Right atrium auricular region (tissue), 2 donors: Measurements from ENCODE around the gene BCCIP. TPM values are rescaled to one million over a fixed set of nuclear protein-coding genes. Genes with fewer than 3 reads are reported as not detected.

ENCODE experiments used
- DNase-seq: peaks from one replicate; pipeline ENCODE4 v3.0.0-alpha.2; 2019; ENCODE audit warnings: low spot score
- H3K27ac ChIP-seq, 2 donors: fragments of 200-600 bp; sonication (generic); 1 replicate in 1 of 2; 2 replicates in 1 of 2; pipeline ENCODE4 v1.5.1; 2016 to 2019
- H3K27me3 ChIP-seq, 2 donors: fragments of 200-600 bp; sonication (generic); one replicate each; pipeline versions ENCODE4 v1.5.1 to v1.6.0; 2017 to 2019
- H3K36me3 ChIP-seq: fragments of 200-600 bp; sonication (generic); one replicate; pipeline ENCODE4 v1.5.1; 2016
- H3K4me1 ChIP-seq, 2 donors: fragments of 200-600 bp; sonication (generic); one replicate each; pipeline versions ENCODE4 v1.5.1 to v1.6.0; 2017 to 2019
- H3K4me3 ChIP-seq, 2 donors: fragments of 200-600 bp; sonication (generic); 1 replicate in 1 of 2; 2 replicates in 1 of 2; pipeline ENCODE4 v1.5.1; 2017 to 2019; ENCODE audit warnings: mild to moderate bottlenecking in 1 of 2, moderate library complexity in 1 of 2
- H3K9me3 ChIP-seq, 2 donors: fragments of 200-600 bp; sonication (generic); one replicate each; pipeline ENCODE4 v1.5.1; 2019
- total RNA-seq, 2 donors: library from RNA; depleted of rRNA; stranded (reverse); fragments of >200 nt; gene quantifications; one replicate each; pipeline ENCODE4 v1.1.0, GENCODE V29; 2016
- TF ChIP-seq, protein P1 (sequence below), 2 donors: fragments of 200-600 bp; sonication (generic); IDR thresholded peaks; one replicate each; pipeline ENCODE4 v1.5.1; 2019; ENCODE audit warnings: antibody characterized with exemption in 2 of 2

Gene BCCIP
- total RNA-seq, 2 donors from 2014 or later, result 34.1 to 37.3 TPM

DNA sequence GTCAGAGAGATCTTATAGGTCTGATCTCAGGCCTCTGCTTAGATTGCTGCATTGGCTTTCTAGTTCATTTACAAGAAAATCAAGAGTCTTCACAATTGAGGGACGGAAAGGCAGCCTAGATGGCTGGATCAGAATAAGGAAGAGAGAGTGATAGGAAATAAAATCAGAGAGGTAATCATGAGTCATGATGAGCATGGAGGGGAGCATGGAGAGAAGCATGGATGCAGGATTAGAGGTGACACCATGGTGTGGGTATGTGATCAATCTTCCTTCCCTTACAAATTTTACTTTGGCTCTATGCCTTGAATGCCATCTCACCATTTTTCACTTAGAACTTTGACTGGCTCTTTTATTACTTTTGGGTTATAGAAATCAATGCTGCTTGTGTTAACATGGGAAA lies 1.4 kb downstream of the BCCIP start:
- Histone ChIP-seq H3K9me3 (no peaks in the 10 kb centered on the region), H3K4me1 (peaks cover 0 to 32% of the 10 kb centered on the region in 2 donors), H3K36me3 (peaks cover 37% of the 10 kb centered on the region), H3K27ac (no peak overlapping the region), H3K4me3 (peak overlapping the region; percentile 85 to 98), H3K27me3 (no peaks in the 10 kb centered on the region)
- no peak for DNase-seq
- TF ChIP-seq, protein P1, sequence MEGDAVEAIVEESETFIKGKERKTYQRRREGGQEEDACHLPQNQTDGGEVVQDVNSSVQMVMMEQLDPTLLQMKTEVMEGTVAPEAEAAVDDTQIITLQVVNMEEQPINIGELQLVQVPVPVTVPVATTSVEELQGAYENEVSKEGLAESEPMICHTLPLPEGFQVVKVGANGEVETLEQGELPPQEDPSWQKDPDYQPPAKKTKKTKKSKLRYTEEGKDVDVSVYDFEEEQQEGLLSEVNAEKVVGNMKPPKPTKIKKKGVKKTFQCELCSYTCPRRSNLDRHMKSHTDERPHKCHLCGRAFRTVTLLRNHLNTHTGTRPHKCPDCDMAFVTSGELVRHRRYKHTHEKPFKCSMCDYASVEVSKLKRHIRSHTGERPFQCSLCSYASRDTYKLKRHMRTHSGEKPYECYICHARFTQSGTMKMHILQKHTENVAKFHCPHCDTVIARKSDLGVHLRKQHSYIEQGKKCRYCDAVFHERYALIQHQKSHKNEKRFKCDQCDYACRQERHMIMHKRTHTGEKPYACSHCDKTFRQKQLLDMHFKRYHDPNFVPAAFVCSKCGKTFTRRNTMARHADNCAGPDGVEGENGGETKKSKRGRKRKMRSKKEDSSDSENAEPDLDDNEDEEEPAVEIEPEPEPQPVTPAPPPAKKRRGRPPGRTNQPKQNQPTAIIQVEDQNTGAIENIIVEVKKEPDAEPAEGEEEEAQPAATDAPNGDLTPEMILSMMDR (IDR thresholded peaks at IDR 0.05), result no peak

DNA sequence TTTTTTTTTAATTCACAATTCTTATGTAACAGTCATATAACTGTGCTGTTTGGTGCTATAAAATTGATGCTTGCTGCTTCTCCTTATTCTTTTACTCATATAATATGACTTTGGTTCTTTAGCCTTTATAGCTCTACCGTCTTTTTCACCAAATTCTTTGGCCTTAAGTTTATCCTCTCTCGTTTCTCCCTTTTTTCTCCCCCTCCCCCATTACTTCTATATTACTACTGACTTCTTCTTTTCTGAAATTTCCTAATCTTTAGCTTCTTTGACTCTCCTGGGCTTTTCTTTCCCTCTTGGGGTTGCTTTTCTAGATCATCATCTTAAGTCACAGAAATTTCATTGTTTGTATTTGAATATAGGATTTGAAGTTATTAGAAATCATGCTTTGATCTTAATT lies 3.8 kb downstream of the BCCIP start:
- Histone ChIP-seq H3K27me3 (no peaks in the 10 kb centered on the region), H3K4me3 (no peak overlapping the region), H3K4me1 (peaks cover 0 to 25% of the 10 kb centered on the region in 2 donors), H3K36me3 (peaks cover 61% of the 10 kb centered on the region), H3K27ac (no peak overlapping the region), H3K9me3 (no peaks in the 10 kb centered on the region)
- TF ChIP-seq, protein P1 (IDR thresholded peaks at IDR 0.05), result no peak
- DNase-seq, result no peak

DNA sequence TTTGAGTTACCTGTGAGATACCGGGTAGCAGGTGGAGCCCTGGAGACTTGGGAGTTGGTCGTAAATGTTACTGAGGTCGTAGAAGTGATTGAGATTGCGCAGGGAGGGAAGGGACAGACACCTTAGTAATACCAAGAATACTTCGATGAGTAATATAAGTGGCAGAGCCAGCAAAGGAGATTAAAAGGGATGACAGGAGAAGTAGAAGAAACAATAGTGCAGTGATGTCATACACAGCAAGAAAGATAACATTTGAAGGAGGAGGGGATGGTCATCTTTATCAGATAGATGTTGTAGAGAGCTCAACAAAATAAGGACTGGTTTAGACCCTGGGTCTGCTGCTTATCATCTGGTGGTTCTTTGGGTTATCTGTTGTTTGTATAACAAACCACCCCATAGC lies 5.0 kb downstream of the BCCIP start:
- Histone ChIP-seq H3K9me3 (no peaks in the 10 kb centered on the region), H3K4me1 (peaks cover 0 to 21% of the 10 kb centered on the region in 2 donors), H3K27ac (no peak overlapping the region), H3K4me3 (no peak overlapping the region), H3K27me3 (no peaks in the 10 kb centered on the region), H3K36me3 (peaks cover 73% of the 10 kb centered on the region)
- DNase-seq, result no peak
- TF ChIP-seq, protein P1 (IDR thresholded peaks at IDR 0.05), result no peak

DNA sequence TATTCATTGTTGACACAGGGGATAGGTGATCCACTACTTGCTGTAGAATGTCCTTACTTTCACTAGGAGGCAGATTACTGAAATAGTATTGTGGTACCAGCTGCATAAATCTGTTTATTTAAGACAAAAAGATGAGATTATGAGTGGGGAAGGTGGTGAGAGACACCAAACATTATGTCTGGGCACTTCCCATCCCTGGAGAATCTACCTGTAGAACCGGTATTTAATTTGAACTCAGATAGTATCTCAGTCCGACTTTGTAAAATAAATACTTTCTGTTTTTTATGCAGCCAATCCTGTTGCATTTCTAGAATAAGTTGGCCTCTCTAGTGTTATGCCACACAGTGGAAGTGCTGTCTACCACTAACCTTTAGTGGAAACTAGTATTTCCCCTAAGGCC lies 13.4 kb downstream of the BCCIP start:
- no peak overlapping the region for H3K27ac ChIP-seq
- peaks cover 95% of the 10 kb centered on the region for H3K36me3 ChIP-seq
- H3K9me3 ChIP-seq, result no peaks in the 10 kb centered on the region
- H3K27me3 ChIP-seq, result no peaks in the 10 kb centered on the region
- no peak overlapping the region for H3K4me3 ChIP-seq
- TF ChIP-seq, protein P1 (IDR thresholded peaks at IDR 0.05), result no peak
- H3K4me1 ChIP-seq, result no peaks in the 10 kb centered on the region
- no peak for DNase-seq

DNA sequence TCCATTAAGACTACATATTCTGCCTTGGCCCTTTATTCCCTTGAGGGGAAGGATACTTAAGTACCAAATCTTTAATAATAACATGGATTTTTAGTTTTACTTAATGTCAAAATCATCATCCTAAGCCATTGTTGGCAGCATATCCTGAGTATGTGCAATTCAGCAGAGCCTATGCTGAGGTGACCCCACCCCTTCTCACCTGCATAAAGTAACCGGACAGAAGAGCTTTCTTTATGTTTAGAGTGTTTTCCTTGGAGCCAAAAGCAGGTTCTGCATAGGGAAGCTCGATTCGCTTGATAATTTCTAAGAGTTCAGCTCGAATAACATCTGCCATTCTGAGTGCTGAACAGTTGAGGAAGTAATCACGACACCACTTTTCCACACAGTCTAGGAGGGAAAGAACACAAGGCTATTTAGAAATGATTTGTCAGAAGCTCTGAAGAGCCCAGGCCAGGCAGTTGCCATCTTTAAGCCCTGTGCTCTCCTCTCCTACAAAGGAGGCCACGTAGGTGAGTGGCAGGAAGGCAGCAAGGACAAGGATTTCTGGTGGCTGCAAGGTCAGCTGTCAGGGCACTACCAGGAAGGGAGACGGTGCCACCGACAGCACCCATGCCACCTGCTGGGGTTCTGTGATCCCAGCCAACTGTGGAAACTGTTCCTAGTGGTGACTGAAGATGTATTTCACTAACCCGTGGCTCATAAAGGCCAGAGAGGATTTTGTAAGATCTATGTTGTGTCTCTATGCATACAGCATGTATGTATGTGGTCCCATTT lies 15.6 kb downstream of the BCCIP start:
- DNase-seq, result no peak
- no peak overlapping the region for H3K4me3 ChIP-seq
- peaks cover 0 to under 1% of the 10 kb centered on the region in 2 donors for H3K4me1 ChIP-seq
- H3K27ac ChIP-seq, result no peak overlapping the region
- TF ChIP-seq, protein P1 (IDR thresholded peaks at IDR 0.05), result no peak
- H3K27me3 ChIP-seq, result no peaks in the 10 kb centered on the region
- H3K9me3 ChIP-seq, result no peaks in the 10 kb centered on the region
- H3K36me3 ChIP-seq, result peaks cover 79% of the 10 kb centered on the region

- Histone ChIP-seq H3K36me3 (peaks cover 70% of the 10 kb centered on the region), H3K4me3 (no peak overlapping the region)
- DNase-seq, result no peak
These were observed 17.1 kb downstream of the BCCIP start for GRCh38 chr10:125840406-125840805.

More at GRCh38 chr10:125840406-125840805, 17.1 kb downstream of the BCCIP start:
- Histone ChIP-seq H3K27ac (no peak overlapping the region), H3K9me3 (no peaks in the 10 kb centered on the region), H3K4me1 (peaks cover 0 to 13% of the 10 kb centered on the region in 2 donors), H3K27me3 (no peaks in the 10 kb centered on the region)
- TF ChIP-seq, protein P1 (IDR thresholded peaks at IDR 0.05), result no peak
